GM12878 (cell line): Measurements from ENCODE around the gene MAL. TPM values are rescaled to one million over a fixed set of nuclear protein-coding genes. Genes with fewer than 3 reads are reported as not detected.

ENCODE experiments used
- ATAC-seq: fragments of 200-7000 bp; cut with Tn5 transposase; 3 replicates; pipeline ENCODE4 v1.9.1; 2020; ENCODE audit warnings: mild to moderate bottlenecking, moderate library complexity
- BruUV-seq: library from RNA; stranded (reverse); fragments of 400-500 nt; replicated peaks from 2 replicates; lab custom pipeline; 2021; lab: Mats Ljungman, UMichigan
- CTCF ChIA-PET: fragments of 300-600 bp; sonication (Branson Sonifier 250); formaldehyde crosslinking; extraction: SDS; loops from one replicate; lab custom pipeline; 2021; ENCODE audit warnings: inconsistent platforms; lab: Yijun Ruan, JAX
- POLR2A ChIA-PET: fragments of 350-600 bp; formaldehyde crosslinking; extraction: SDS; loops from one replicate; lab custom pipeline; 2021; ENCODE audit warnings: inconsistent platforms; lab: Charles Lee
- RAD21 ChIA-PET: fragments of 300-600 bp; sonication (Branson Sonifier 250); formaldehyde crosslinking; loops from one replicate; lab custom pipeline; 2023; ENCODE audit warnings: antibody characterized with exemption; ENCODE audit not compliant: unreplicated experiment; lab: Charles Lee
- SMC1A ChIA-PET: fragments of 300-600 bp; sonication (Branson Sonifier 250); formaldehyde crosslinking; loops from one replicate; lab custom pipeline; 2023; ENCODE audit not compliant: unreplicated experiment, uncharacterized antibody; lab: Charles Lee
- DNase-seq: peaks from one replicate; pipeline ENCODE4 v3.0.0-alpha.2; 2011; ENCODE audit warnings: low read depth, low spot score
- FAIRE-seq: peaks from 3 replicates; lab custom pipeline; 2011; peaks lifted over from hg19 to GRCh38; lab: Jason Lieb, UNC
- H2AFZ ChIP-seq: 2 replicates; pipeline ENCODE4 v1.6.0; 2011; ENCODE audit warnings: low read depth, low read length, control low read depth; ENCODE audit not compliant: control insufficient read depth
- H3K27ac ChIP-seq: 2 replicates; pipeline ENCODE4 v1.5.1; 2011; ENCODE audit warnings: control low read depth; ENCODE audit not compliant: control insufficient read depth, insufficient read depth
- H3K27me3 ChIP-seq, 2 experiments: replicated peaks in 1 of 2; 2 replicates each; pipeline versions ENCODE4 v1.6.0 to v1.6.1; 2011; ENCODE audit warnings: low read length in 1 of 2; ENCODE audit not compliant: control insufficient read depth in 2 of 2, insufficient read depth in 2 of 2
- H3K36me3 ChIP-seq, 2 experiments: 2 replicates each; pipeline ENCODE4 v1.5.1; 2011; ENCODE audit warnings: low read length in 1 of 2; ENCODE audit not compliant: control insufficient read depth in 2 of 2, insufficient read depth in 2 of 2
- H3K4me1 ChIP-seq: 2 replicates; pipeline ENCODE4 v1.6.1; 2011; ENCODE audit warnings: mild to moderate bottlenecking, low read length, moderate library complexity, mixed read lengths; ENCODE audit not compliant: control insufficient read depth, insufficient read depth
- H3K4me2 ChIP-seq: 2 replicates; pipeline ENCODE4 v1.6.0; 2011; ENCODE audit warnings: control low read depth; ENCODE audit not compliant: control insufficient read depth, insufficient read depth
- H3K4me3 ChIP-seq: fragments of 200-600 bp; sonication (generic); 2 replicates; pipeline ENCODE4 v1.5.1; 2016
- H3K79me2 ChIP-seq: 2 replicates; pipeline ENCODE4 v1.6.0; 2011; ENCODE audit warnings: low read length; ENCODE audit not compliant: control insufficient read depth, insufficient read depth
- H3K9ac ChIP-seq: 2 replicates; pipeline ENCODE4 v1.8.0; 2011; ENCODE audit warnings: low read length, control low read depth, mixed read lengths; ENCODE audit not compliant: control insufficient read depth, insufficient read depth
- H3K9me3 ChIP-seq: replicated peaks from 3 replicates; pipeline ENCODE4 v1.5.1; 2011; ENCODE audit warnings: mild to moderate bottlenecking, low read length; ENCODE audit not compliant: control insufficient read depth, insufficient read depth
- H4K20me1 ChIP-seq: 2 replicates; pipeline ENCODE4 v1.6.0; 2011; ENCODE audit not compliant: control insufficient read depth, insufficient read depth
- BCLAF1 ChIP-seq: fragments of 450-650 bp; IDR thresholded peaks from 2 replicates; pipeline ENCODE4 v1.6.1; 2017; ENCODE audit warnings: antibody characterized with exemption, mild to moderate bottlenecking, moderate library complexity
- CBX3 ChIP-seq: fragments of 200-600 bp; sonication (generic); IDR thresholded peaks from 2 replicates; pipeline ENCODE4 v1.6.1; 2016; ENCODE audit warnings: low read depth, borderline replicate concordance
- CBX5 ChIP-seq: sonication (generic); IDR thresholded peaks from 2 replicates; pipeline ENCODE4 v1.6.1; 2016; ENCODE audit warnings: low read depth, moderate library complexity, mild to moderate bottlenecking, inconsistent platforms
- ESRRA ChIP-seq: IDR thresholded peaks from 2 replicates; pipeline ENCODE4 v1.6.1; 2012; ENCODE audit warnings: mild to moderate bottlenecking, low read length, improper control_type of control experiment
- MEF2A ChIP-seq: IDR thresholded peaks from 2 replicates; pipeline ENCODE4 v1.6.1; 2011; ENCODE audit warnings: low read depth, mild to moderate bottlenecking, low read length, moderate library complexity; ENCODE audit not compliant: insufficient read depth
- MYC ChIP-seq: IDR thresholded peaks from 2 replicates; pipeline ENCODE4 v1.6.1; 2011; ENCODE audit warnings: mild to moderate bottlenecking, low read length, moderate library complexity, inconsistent platforms; ENCODE audit not compliant: insufficient read depth, insufficient replicate concordance, insufficient read length, severe bottlenecking
- PRDM15 ChIP-seq: fragments of 450-650 bp; formaldehyde crosslinking; IDR thresholded peaks from 2 replicates; pipeline ENCODE4 v1.4.0; 2020; ENCODE audit warnings: mild to moderate bottlenecking, moderate library complexity
- RUNX3 ChIP-seq: IDR thresholded peaks from 2 replicates; pipeline ENCODE4 v1.6.1; 2012; ENCODE audit warnings: low read length, inconsistent platforms
- SIX5 ChIP-seq: IDR thresholded peaks from 2 replicates; pipeline ENCODE4 v1.6.1; 2011; ENCODE audit warnings: mild to moderate bottlenecking, low read depth, low read length, moderate library complexity; ENCODE audit not compliant: severe bottlenecking
- SP1 ChIP-seq: IDR thresholded peaks from one replicate; pipeline ENCODE4 v1.6.1; 2011; ENCODE audit warnings: low read depth, low read length
- USF1 ChIP-seq: IDR thresholded peaks from 2 replicates; pipeline ENCODE4 v1.6.1; 2011; ENCODE audit warnings: borderline replicate concordance, low read depth, mild to moderate bottlenecking, moderate library complexity, mixed read lengths, low read length; ENCODE audit not compliant: insufficient read depth; ENCODE audit errors: extremely low read length
- YY1 ChIP-seq: IDR thresholded peaks from 2 replicates; pipeline ENCODE4 v1.6.1; 2011; ENCODE audit warnings: low read depth, mild to moderate bottlenecking, low read length
- WGBS: methylation state at CpG from one replicate; pipeline ENCODE4 v1.1.6; 2016; ENCODE audit warnings: low lambda C conversion rate; ENCODE audit not compliant: insufficient replicate concordance, insufficient coverage; ENCODE audit errors: missing lambda C conversion rate; 5-methylcytosine and 5-hydroxymethylcytosine counted together
- in situ Hi-C: fragments of 300-500 bp; cut with MboI; formaldehyde crosslinking; loops from 9 replicates; pipeline ENCODE4 v1.14.3; 2018; ENCODE audit warnings: mixed read lengths
- intact Hi-C: fragments of 100-400 bp; cut with micrococcal nuclease; formaldehyde crosslinking; loops from one replicate; pipeline ENCODE4 v1.14.2; 2022; ENCODE audit not compliant: unreplicated experiment
- polyA plus RNA-seq, 11 experiments: library from polyadenylated mRNA; depleted of rRNA in 4 of 11; unstranded in 6 of 11; stranded (reverse) in 5 of 11; fragments of >200 nt; fragmentation: Nextera tagmentation in 4 of 11; fragmentation: Illumina TruSeq in 1 of 11; extraction: Ambion mirVana in 4 of 11; extraction: Trizol in 1 of 11; gene quantifications; 1 replicate in 1 of 11; 2 replicates in 10 of 11; pipeline versions ENCODE4 v1.2.1 to v1.2.3, GENCODE V29; 2011 to 2016; ENCODE audit warnings: inconsistent platforms in 2 of 11, missing spikeins in 2 of 11, low read depth in 1 of 11
- total RNA-seq, 4 experiments: library from RNA; depleted of rRNA in 3 of 4; stranded (reverse); fragments of >200 nt in 3 of 4; fragmentation: Illumina TruSeq in 1 of 4; extraction: Trizol in 1 of 4; gene quantifications; 2 replicates each; pipeline versions ENCODE4 v1.2.1 to v1.2.3, GENCODE V29; 2013 to 2021
- TF ChIP-seq, protein P1 (sequence below): IDR thresholded peaks from 2 replicates; pipeline ENCODE4 v1.6.1; 2012; ENCODE audit warnings: low read length, inconsistent platforms

Gene MAL
- total and polyA plus RNA-seq, 10 of the 15 experiments (the other 5 are each of a cell fraction or from before 2014, with no cell fraction given), result 1.3 to 4.5 (median 1.7) TPM

DNA sequence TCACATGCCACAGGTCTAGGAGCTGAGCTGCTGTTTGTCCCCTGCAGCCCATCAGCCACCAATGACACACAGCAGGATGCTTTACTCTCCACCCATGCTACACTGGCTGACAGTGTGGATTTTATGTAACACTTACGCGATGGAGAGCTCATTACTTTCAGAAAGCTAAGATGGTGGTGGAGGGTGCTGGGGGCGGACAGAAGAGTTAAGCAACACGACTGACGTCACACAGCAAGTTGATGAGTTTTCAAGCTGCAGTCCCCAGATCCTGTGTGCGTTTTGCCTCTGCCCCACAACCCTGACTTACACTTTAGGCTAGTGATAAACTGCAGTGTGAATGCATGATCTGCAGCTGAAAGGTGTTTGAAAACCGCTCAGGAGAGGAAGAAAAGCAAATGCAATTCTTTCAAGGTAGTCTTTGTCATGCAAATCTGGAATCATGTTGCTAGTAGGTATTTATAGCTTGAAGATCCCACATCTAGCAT, 53.7 kb downstream of the MAL start:
- in situ Hi-C loops (loop anchor here (5.0 kb wide), 1 partner anchor 57 kb away; no protein-coding TSS in a partner anchor), intact Hi-C loops (loop anchor here (5.0 kb wide), 1 partner anchor 37 kb away; no protein-coding TSS in a partner anchor)
- DNase-seq (no peak), ATAC-seq (no peak), FAIRE-seq (no peak)
- no peaks in the 10 kb centered on the region for H4K20me1 ChIP-seq
- no peak overlapping the region for H3K4me3 ChIP-seq
- no peaks in the 10 kb centered on the region; a peak in 1 of 4 replicates for H3K27me3 ChIP-seq
- no peak overlapping the region for H2AFZ ChIP-seq
- SMC1A ChIA-PET, result interaction anchor here (1.0 to 3.6 kb wide), 12 partner anchors 8 to 93 kb away, joined by 3 to 66 read pairs (median 6); partner anchors contain the start of genes MAL and MRPS5
- no TSS peak for BruUV-seq
- H3K27ac ChIP-seq, result no peak overlapping the region
- RAD21 ChIA-PET, result interaction anchor here (0.8 to 5.9 kb wide), 15 partner anchors 11 to 93 kb away, joined by 3 to 120 read pairs (median 5); partner anchors contain the start of gene MAL
- H3K36me3 ChIP-seq, result no peaks in the 10 kb centered on the region
- POLR2A ChIA-PET, result interaction anchor here (0.8 to 2.1 kb wide), 5 partner anchors 16 to 57 kb away, joined by 3 to 10 read pairs (median 5); partner anchors contain the start of gene MAL
- H3K9me3 ChIP-seq, result no peaks in the 10 kb centered on the region
- H3K9ac ChIP-seq, result no peak overlapping the region
- no peak overlapping the region for H3K4me2 ChIP-seq
- TF ChIP-seq ESRRA, result no peak
- no peak for TF ChIP-seq YY1
- no peak for TF ChIP-seq RUNX3
- TF ChIP-seq, protein P1, sequence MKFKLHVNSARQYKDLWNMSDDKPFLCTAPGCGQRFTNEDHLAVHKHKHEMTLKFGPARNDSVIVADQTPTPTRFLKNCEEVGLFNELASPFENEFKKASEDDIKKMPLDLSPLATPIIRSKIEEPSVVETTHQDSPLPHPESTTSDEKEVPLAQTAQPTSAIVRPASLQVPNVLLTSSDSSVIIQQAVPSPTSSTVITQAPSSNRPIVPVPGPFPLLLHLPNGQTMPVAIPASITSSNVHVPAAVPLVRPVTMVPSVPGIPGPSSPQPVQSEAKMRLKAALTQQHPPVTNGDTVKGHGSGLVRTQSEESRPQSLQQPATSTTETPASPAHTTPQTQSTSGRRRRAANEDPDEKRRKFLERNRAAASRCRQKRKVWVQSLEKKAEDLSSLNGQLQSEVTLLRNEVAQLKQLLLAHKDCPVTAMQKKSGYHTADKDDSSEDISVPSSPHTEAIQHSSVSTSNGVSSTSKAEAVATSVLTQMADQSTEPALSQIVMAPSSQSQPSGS, result no peak
- TF ChIP-seq SP1, result no peak
- TF ChIP-seq USF1, result no peak
- TF ChIP-seq CBX3, result no peak
- no peak for TF ChIP-seq MEF2A
- TF ChIP-seq MYC, result no peak
- no peak for TF ChIP-seq BCLAF1
- no peak for TF ChIP-seq CBX5
- TF ChIP-seq SIX5, result no peak
- TF ChIP-seq PRDM15 (CRISPR knock-in tag), result no peak
- WGBS, result 48% methylated on average over 7 of the region's 7 CpGs
- CTCF ChIA-PET, result interaction anchor here (0.7 to 12.6 kb wide), 19 partner anchors 9 to 122 kb away, joined by 3 to 339 read pairs (median 5); partner anchors contain the start of genes MAL and MRPS5
- no peaks in the 10 kb centered on the region for H3K79me2 ChIP-seq
- peaks cover 11% of the 10 kb centered on the region for H3K4me1 ChIP-seq
